SKM-1 treated with dmso at 0.1 percent for 144 hours (cell line): ENCODE measurements around the gene GABBR2.

Source experiments
- DNase-seq: peaks from one replicate; lab custom pipeline; 2025; ENCODE audit not compliant: unreplicated experiment; lab: John Stamatoyannopoulos, UW

The GABBR2 gene

DNA sequence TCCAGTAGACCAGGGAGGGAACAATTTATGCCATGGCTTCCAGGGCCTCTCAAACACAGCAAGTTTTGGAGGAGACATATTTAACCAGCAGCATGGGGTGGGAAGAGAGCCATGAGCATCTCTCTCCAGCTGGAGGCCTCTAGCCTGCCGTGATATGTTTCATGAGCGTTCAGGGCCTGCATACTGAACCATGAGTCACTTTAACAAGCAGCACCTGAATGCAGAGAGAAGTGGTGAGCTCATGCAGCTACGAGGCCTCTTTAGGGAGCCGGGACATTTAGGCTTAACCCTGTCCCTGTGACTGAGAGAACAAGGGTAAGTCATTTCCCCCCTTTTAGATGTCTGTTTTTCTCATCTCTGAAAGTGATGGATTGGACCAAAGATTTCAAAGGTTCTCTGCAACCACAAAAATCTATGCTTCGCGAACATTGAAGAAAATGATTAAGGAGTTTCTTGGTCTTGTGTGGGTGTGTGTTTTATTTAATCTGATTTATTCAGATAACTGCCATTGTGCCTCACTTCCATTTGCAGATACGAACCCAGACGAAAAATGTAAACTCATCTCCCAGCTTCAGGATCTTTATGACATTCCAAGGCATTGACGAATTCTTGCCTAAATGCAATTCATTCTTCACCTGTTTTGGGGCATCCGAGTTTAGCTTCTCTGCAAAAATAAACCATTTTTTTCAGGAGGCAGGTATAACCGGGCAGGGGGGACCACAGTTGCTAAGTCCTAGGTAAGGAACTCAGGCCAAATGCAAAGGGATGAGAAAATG is 157.0 kb downstream of the GABBR2 start:
- DNase-seq = no peak

DNA sequence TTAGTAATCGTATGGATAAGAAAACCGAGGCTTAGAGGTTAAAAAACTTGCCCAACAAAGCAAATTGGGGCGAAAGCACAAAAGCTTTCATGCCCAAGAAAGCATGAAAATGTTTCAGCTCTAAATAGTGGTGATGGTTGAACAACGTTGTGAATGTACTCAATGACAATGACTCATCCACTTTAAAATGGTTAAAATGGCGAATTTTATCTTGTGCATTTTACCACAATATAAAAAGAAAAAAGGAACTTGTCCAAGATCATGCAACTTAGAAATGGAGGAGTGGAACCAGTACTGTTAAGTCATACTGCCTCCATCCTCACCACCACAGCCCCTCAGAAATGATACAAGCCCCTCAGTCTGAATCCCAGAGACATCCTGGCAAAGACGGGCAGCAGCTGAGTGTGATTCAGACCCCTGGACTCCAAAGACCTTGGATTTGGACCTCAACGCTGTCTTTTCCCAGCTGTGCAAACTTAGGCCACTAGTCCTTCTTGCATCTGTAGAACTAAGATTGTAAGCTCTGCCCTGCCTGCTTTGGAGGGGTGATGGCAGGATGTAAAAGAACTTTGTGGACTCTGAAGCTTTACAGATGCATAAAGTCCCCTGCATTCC is 158.4 kb downstream of the GABBR2 start:
- DNase-seq = no peak

DNA sequence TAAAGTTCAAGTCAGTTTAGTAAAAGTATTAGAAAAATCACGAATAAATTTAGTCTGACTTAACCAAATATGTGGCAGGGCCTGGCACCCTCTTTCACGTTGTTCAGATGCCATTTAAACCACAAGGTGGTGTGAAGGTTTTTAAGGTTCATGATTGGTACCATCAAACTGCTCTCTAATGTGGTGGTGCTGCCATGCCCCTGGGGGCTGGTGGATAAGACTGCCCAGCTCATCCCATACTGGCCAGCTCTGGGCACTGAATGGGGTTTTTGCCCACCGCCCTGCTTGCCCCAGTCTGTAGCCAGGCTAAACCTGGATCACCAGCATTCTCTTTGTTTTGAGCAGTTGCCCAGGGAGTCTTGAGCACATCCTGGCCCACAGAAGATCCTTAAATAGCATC is 159.3 kb downstream of the GABBR2 start:
- no peak for DNase-seq

DNA sequence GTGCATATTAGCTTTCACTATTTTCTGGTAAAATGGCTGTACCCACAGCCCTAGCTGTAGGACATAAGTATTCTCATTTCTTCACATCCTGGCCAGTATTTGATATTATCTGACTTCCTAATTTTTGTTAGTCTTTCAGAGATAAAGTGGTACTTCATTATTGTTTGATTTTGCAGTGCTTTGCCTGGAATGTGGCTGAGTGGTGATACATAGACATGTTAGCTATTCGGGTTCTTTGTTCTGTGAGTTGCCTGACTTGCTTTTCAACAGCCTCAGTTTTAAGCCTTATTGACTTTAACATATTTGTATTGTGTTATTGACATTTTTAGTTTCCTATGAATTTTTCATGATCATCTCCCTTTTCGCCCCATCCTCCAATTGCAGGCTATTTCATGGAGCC is 161.1 kb downstream of the GABBR2 start:
- DNase-seq = no peak

DNA sequence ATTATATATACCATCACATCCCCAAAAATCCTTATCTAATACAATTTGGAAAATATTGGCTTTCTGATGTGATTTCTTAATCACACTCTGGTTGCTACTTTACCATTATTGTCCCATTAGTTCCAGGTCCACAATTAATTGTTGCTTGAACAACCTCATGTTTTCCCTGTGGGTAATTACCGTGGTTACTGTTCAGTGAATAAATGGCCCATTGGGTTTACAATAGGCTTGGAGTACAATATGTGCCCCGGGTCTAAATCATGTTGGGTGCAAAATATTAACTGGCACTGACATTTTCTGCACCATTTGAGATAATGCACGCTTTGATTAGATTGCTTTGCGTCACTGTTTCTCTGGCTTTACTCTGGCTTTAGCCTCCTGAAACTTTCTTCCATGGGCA is 163.7 kb downstream of the GABBR2 start:
- no peak for DNase-seq

DNA sequence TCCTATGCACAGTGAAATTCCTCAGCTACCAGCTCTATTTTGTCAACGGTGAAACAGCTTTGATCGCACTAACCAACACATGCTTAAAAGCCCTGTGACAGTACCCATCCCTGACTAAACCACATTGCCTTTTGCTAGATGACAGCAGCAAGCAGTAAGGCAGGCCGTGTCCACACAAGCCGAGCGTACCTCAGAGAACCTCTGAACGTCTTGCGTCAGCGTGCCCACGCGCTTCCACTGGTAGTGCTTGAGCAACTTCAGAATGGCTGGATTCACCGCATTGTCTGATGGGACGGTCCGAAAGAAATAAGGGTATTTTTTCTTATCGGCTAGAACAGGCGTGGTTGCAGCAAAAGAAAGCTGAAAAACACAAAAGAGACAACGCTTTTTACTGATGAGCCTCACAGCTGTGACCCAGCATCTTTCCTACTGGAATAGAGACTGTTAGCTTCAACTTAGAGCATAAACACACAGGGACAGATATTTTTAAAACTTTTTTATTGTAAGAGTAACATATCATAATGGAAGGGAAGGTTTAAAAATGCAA is 167.0 kb downstream of the GABBR2 start:
- DNase-seq = no peak

DNA sequence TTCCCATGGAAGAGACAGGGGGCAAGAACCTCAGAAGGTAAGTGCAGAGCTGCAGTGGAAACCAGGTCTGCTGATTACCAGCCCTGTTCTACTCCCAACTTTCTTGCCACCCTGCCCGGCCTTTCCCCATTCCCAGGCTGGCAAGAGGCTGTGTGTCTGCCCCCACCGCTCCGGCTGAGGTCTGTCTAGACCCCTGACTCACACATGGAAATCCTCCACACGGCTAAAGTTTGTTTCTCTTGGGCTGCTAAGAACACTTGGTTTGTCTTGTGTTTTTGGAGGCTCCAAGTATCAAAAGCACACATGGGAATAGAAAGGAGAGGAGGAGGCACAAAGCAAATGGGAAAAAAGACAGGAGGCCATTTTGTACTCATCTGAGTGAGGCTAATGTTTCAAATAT is 168.3 kb downstream of the GABBR2 start:
- no peak for DNase-seq

DNA sequence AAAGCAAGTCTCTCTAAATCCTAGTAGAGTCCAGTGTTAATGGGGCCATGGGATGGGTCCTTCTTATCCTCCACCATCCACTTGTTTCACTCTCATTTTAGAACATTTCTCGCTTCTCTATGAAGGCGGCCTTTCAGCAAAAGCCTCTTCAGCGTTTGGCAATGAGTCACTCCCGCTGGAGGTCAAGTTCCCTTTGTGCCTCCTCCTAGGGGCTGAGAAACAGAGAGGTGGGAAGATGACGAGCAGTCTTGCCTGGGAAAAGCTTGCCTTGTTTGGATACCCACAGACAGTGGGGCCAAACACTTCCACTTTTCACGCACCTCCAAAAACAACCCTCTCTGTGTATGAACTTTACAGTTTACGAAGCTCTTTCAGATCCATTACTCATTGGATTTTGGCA is 168.8 kb downstream of the GABBR2 start:
- no peak for DNase-seq

DNA sequence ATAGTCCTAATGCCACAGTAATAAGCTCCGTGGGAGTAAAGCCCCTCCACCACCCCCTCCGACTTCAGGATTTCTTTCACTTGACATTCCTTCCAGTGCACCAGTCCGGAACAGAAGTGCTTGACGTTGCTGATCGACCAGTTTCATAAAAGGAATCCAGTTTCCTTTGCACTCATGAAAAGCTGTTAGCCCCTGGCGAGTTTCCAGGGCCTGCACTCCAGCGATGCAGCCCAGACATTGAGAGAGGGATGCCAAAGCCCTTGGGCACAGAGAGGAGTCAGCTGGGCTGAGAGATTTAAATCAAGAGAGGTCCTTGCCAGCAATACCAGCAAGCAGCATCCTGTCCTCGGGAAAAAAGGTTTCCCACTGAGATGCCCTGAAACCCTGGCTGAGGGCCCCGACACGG is 170.1 kb downstream of the GABBR2 start:
- DNase-seq = no peak

DNA sequence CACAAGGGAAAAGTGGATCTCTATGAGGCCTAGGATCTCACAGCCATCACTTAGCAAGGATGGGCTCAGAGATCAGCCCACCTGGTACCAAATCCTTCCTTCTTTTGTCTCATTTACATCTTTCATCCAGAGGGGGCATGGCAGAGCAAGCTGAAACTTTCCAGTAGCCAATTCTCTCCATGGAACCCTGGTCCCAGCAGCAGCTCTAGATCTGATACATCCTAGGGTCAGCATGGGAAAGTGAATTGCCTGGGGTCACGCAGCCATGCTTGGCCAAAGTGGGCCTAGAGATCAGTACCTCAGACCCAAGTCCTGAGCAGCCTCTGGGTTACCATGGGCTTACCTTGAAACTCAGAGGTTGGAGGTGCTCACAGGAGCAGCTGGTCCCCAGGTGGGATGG is 170.5 kb downstream of the GABBR2 start:
- DNase-seq = no peak

DNA sequence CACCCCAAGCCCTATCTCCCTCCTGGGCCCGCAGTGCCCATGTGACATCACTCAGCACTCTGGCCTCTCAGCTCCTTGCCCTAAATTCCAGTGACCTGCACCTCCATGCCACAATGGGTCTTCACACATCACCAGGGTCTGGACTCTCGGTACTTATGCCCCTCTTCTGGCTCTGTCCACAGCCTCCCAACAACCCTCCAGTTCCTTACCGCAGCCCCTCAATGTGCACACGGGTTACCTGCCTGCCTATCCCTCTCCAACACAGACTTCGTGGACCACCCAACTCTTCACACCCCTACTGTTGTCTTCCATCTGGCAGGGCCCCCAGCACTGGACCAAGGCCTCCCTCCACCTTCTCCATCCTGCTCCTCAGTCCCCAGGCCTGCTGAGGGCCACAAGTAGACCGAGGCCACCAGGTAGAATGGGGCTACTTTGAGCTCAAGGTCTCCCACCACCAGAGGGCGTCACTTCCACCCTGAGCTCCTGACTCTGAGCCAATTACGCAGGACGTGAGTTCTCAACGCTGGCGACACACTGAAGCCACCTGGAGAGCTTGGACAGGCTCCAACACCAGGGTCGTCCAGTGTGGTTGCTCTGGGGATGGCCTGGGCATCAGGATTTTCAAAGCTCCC is 172.1 kb downstream of the GABBR2 start:
- no peak for DNase-seq

DNA sequence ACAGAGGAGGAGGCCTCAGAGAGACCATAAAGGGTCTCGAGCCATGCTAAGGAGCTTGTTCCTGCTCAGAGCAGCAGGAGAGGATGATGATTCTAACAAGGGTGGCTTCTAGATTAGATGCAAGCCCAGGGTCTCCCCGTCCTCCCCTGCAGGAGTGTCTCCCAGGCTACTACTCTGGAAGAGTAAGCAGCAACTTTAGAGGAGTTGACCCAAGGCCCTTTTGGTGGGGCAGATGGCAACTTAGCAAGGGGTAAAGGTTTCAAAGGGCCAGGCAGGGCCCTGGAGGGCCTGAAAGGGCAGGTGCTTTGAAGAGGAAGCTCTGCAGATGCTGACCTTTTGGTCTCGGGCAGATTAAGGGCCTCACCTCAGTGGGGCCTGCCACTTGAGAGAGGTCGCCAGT is 174.9 kb downstream of the GABBR2 start:
- DNase-seq = no peak

DNA sequence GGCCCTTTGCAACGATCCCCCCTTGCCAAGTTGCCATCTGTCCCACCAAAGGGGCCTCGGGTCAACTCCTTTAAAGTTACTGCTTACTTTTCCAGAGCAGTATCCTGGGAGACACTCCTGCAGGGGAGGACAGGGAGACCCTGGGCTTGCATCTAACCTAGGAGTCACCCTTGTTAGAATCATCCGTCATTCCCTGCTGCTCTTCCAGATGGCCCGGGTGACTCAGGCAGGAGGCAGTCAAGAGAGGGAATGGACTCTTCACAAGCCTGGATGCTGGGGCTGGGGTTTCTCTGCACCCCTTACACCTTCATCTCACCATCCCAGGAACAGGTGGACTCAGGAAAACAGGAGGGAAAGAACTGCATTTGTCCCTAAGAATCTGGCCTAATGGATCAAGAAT is 175.6 kb downstream of the GABBR2 start:
- no peak for DNase-seq

DNA sequence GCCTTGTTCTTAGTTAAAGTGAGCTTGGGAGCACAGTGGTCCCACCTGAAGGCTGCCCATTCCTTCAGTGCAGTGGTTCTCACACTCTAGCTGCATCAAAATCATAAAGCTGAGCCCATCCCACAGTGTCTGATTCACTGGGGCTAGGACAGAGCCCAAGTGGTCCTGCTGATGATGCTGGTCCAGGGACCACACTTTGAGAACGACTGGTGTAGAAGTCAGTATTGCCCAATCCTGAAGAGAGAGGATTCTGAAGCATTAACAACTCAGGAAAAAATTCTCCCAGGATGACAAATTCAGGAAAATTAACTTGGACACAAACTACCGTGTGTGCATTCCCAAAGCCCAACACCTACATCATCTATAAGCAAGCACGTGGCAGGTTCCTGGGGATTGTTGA is 176.2 kb downstream of the GABBR2 start:
- no peak for DNase-seq

DNA sequence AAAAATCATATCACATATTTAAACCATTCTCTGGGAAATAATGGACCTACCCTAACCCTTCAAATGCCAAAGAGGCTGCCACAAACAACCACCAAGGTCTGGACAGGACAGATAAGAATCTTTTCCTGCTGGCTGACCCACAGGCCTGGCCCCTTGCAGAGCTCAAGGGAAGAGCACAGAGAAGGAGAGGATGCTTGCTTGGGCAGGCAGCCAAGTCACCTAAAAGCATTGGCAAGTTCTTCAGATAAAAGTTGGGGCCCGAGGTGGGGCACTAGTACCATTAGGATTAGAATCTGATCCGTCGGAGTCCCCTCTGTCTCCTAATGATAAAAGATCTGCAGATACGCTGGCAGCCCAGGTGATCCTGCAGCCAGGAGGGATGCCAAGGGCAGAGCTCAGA is 176.6 kb downstream of the GABBR2 start:
- DNase-seq = no peak

DNA sequence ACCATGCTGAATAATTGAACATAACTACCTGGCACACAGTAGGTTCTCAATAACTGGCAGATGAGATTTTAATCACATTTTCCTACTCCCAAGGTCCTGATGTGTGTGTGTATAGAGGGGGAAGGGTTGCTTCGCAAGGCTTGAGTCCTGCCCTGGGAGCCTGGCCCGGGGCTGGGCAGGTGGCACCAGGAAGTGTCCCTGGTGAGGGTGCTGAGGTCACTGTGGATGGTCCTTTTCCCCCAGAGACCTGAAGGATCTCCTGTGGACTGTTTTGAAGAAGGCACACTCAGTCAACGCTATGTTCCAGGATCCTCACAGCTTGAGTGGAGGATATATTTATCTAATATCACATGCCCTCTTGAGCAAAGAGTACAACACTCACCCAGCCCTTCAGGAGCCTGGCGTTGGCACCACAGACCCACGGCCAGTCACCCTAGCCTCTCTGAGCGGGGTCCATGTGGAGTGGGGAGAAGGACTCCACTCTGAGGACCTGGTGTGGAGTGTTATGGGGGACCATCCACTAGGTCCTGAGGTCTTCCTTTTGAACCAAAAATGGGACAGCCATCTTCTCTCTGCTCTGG is 177.8 kb downstream of the GABBR2 start:
- DNase-seq = no peak

DNA sequence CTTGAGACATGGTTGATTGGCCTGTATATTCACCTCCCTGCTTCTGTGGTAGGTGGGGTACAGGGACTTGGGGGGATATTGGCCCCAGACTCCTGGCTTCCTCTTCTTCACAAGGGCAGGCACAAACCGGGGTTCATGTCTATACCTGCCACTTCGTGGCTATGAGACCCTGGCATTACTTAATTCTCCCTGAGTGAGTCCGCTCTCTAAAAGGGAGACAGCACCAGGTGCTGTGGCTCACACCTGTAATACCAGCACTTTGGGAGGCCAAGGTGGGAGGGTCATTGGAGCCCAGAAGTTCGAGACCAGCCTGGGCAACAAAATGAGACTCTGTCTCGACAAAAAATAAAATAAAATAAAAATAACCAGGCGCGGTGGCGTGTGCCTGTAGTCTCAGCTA is 178.5 kb downstream of the GABBR2 start:
- DNase-seq = no peak

DNA sequence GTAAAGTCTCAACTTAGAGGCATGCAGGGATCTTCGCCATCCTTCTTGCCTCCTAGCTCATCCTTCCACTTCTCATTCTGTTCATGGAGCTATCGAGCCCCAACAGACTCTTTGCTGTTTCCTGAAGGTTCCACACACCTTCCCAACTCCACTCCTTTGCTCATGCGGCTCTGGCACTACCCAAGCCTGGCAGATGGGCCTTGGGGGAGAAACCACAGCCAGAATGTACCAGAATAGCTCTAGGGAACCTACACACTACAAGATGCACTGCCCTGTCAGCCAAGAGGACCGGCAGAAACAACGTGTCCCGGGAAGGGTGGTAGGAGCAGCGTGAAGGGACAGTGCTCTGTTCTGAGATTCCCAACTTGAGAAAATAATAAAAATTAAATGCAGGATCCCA is 178.9 kb downstream of the GABBR2 start:
- no peak for DNase-seq

DNA sequence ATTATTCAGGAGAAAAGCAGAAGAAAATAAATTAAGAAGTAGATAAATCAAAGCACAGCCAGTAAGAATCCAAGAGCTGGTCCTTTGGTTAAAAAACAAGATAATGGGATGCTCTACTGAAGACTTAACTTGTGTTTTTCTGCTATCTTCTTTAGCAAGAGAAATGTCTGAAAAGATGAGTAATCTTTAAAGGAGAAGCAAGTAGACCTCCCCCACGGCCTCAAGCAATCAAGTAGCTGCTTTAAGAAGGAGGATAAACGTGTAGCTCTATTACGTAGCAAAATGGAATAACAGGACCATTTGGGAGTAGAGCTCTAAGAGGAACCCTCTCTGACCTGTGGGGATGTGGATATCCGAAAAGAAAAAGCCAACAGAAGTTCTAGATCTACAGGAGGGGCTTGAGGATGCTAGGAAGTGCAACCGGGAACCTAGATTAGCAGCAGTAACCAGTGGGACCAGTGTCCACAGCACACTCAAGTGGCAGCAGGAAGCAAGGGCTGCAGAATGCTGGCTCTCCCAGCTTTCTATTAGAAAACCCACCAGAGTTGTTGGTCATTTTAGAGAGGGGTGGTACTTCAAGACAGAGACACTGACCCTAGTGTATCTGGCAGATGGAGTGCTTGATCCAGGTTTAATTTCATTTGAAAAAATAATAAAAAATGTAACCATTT is 185.4 kb downstream of the GABBR2 start:
- DNase-seq = no peak

DNA sequence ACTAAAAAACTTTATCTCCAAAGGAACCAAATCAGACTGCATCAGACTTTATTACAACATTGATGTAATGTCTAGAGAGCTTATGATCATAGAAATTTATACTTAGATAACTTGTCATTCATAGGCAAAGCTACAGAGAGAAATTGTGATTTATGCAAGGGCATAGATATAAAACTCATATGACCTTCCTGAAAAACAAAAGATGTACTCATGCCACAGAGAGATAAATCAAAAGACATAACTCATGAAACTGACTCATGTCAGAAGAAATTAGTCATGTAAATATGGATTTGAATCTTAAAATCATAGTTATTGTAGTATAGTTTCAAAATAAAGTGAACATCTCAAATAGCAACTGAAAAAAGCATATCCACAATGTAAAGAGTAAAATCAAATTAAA is 186.2 kb downstream of the GABBR2 start:
- DNase-seq = no peak

DNA sequence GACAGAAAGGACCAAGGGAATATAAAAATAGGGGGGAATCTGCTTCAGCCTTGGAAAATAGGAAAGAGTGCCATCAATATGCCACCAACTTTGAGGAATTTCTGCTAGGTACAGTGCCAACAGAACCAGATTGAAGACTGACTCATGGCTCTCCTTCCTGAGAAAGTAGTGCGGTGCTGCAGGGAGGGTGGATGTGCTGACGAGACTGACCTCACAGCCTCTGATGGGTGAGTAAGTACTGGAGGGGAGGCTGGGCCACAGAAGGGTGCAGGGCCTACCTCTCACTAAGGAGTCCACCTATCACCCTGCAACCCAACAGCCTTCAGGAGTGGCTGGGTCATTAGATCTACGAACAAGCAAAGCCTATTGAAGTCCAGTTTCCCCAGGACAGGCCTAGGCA is 187.6 kb downstream of the GABBR2 start:
- DNase-seq = no peak
